Ovary (tissue), 10 donors: ENCODE measurements around the gene CLK1. TPM values are rescaled to one million over a fixed set of nuclear protein-coding genes. Genes with fewer than 3 reads are reported as not detected.

Experiments used
- DNase-seq, 5 donors: peaks; one replicate each; pipeline ENCODE4 v3.0.0-alpha.2; 2019 to 2020
- H3K27ac ChIP-seq, 2 donors: fragments of 200-600 bp; one replicate each; pipeline versions ENCODE4 v1.5.1 to v1.8.0; 2019 to 2022
- H3K27me3 ChIP-seq: fragments of 200-600 bp; one replicate; pipeline ENCODE4 v1.8.0; 2022
- H3K36me3 ChIP-seq: fragments of 200-600 bp; sonication (generic); one replicate; pipeline ENCODE4 v1.5.1; 2019
- H3K4me1 ChIP-seq: one replicate; pipeline ENCODE4 v1.8.1; 2013; ENCODE audit warnings: mild to moderate bottlenecking, moderate library complexity; ENCODE audit not compliant: insufficient read depth
- H3K4me3 ChIP-seq: fragments of 200-600 bp; sonication (generic); one replicate; pipeline ENCODE4 v1.5.1; 2017
- H3K9me3 ChIP-seq, 2 donors: fragments of 200-600 bp in 1 of 2; sonication (generic) in 1 of 2; one replicate each; pipeline versions ENCODE4 v1.5.1 to v1.8.1; 2013 to 2019; ENCODE audit warnings: mild to moderate bottlenecking in 1 of 2, moderate library complexity in 1 of 2
- CTCF ChIP-seq, 3 donors: fragments of 450-650 bp in 2 of 3; fragments of 200-600 bp in 1 of 3; IDR thresholded peaks; one replicate each; pipeline versions ENCODE4 v1.5.1 to v1.8.0; 2016 to 2022; ENCODE audit warnings: antibody characterized with exemption in 3 of 3, mild to moderate bottlenecking in 1 of 3
- EP300 ChIP-seq: sonication (generic); formaldehyde crosslinking; IDR thresholded peaks from one replicate; pipeline ENCODE4 v1.6.1; 2017; ENCODE audit warnings: antibody characterized with exemption
- POLR2A ChIP-seq: fragments of 450-650 bp; IDR thresholded peaks from one replicate; pipeline ENCODE4 v1.6.1; 2017; ENCODE audit warnings: antibody characterized with exemption, mild to moderate bottlenecking, moderate library complexity
- WGBS, 3 donors: extraction: QIAGEN DNeasy Blood & Tissue Kit in 1 of 3; methylation state at CpG; one replicate each; pipeline versions ENCODE4 v1.1.5 to v1.1.7; 2013 to 2017; 5-methylcytosine and 5-hydroxymethylcytosine counted together
- intact Hi-C, 4 donors: fragments of 100-400 bp; cut with DNase I; formaldehyde crosslinking; loops; one replicate each; pipeline versions ENCODE4 v1.11.0 to v1.15.1; 2022 to 2023
- long read RNA-seq, 3 donors: library from polyadenylated mRNA in 2 of 3; unstranded in 2 of 3; transcript quantifications; one replicate each; pipeline ENCODE4 v2.0.0 and lab custom pipeline, GENCODE V29; 2021 to 2026
- polyA plus RNA-seq, 2 donors: library from polyadenylated mRNA; stranded (reverse); fragments of 200-250 nt in 1 of 2; fragments of 350-450 nt in 1 of 2; fragmentation: Illumina TruSeq in 1 of 2; extraction: RNeasy Lipid Tissue Mini Kit (QIAGEN cat#74804) in 1 of 2; gene quantifications; one replicate each; pipeline ENCODE4 v1.2.3, GENCODE V29; 2013 to 2014
- total RNA-seq, 7 donors: library from RNA; depleted of rRNA in 2 of 7; stranded (reverse); fragments of >200 nt in 2 of 7; fragmentation: NEBNext Ultra II Directional in 3 of 7; extraction: Animal tissue kit (Norgen Biotek cat#: 25700) in 3 of 7; gene quantifications; one replicate each; pipeline versions ENCODE4 v1.1.0 to v1.2.4, GENCODE V29; 2016 to 2023
- donor health status: DM: no; HTN: no; CAD: no; lungs with moderate emphysema.
- donor health status: DM: no; HTN: no; CAD: no.
- donor health status: Bipolar disorder and iron deficiency.
- donor health status: DM: yes; HTN: yes; CAD: no.
- donor health status: DM: no; HTN: no; CAD: no.
- donor health status: DM: yes; HTN: yes; CAD: no.

CLK1 gene
- total RNA-seq (100 to 1,000 TPM in 6 of 7 donors, 10 to 100 TPM in 1; 88.3 to 266 (median 131) TPM), polyA plus RNA-seq (100 to 1,000 TPM; 112 to 157 TPM)
- long read RNA-seq, donor 1, transcript CLK1-201 (13 exons, 1,888 nt), result major isoform, 249 of 310 reads
- long read RNA-seq, donor 1, transcript CLK1-204 (12 exons, 1,682 nt), result minor isoform, 12 of 310 reads
- long read RNA-seq, donor 1, partial matches to known transcripts, result 15 of 310 reads
- long read RNA-seq, donor 1, other reads (novel, unspliced or antisense), result 29 of 310 reads
- long read RNA-seq, donor 2, transcript CLK1-208 (2 exons, 484 nt), result minor isoform, 5 of 50 reads
- long read RNA-seq, donor 2, transcript CLK1-201 (13 exons, 1,888 nt), result major isoform, 21 of 50 reads
- long read RNA-seq, donor 2, partial matches to known transcripts, result 6 of 50 reads
- long read RNA-seq, donor 2, other reads (novel, unspliced or antisense), result 0 of 50 reads
- long read RNA-seq, donor 3, transcript CLK1-201 (13 exons, 1,888 nt), result minor isoform, 12 of 55 reads
- long read RNA-seq, donor 3, transcript CLK1-210 (11 exons, 3,208 nt), result major isoform, 20 of 55 reads
- long read RNA-seq, donor 3, transcript CLK1-204 (12 exons, 1,682 nt), result minor isoform, 13 of 55 reads
- long read RNA-seq, donor 3, partial matches to known transcripts, result 2 of 55 reads
- long read RNA-seq, donor 3, other reads (novel, unspliced or antisense), result 6 of 55 reads

GRCh38 chr2:200864176-200865034, at the start of gene CLK1:
TSS of gene CLK1 (minus strand) at chr2:200864658. CDS start at chr2:200861862, 2,796 bp downstream.
- DNase-seq, result peak; percentile 97 to 98 (median 98)
- peak within 1 kb of the TSS; percentile 99 for H3K27ac ChIP-seq
- H3K27me3 ChIP-seq, result no peaks in the 10 kb centered on the region
- no peaks in the 10 kb centered on the region for H3K9me3 ChIP-seq
- intact Hi-C loops, result loop anchor here (2.0 to 10.0 kb wide), 3 partner anchors 50 to 52 kb away; partner anchors contain the start of gene BZW1 (in 3 of the 4)
- WGBS, 3 donors, result 0 to 1% (median 1%) methylated on average over 83 to 89 of the region's 89 CpGs
- peak; percentile 50 for TF ChIP-seq EP300
- peak in 2 of 3 donors; percentile 4 to 27 for TF ChIP-seq CTCF (IDR thresholded peaks at IDR 0.05)
- TF ChIP-seq POLR2A, result peak; percentile 100
- peaks cover 11% of the 10 kb centered on the region for H3K4me1 ChIP-seq
- H3K4me3 ChIP-seq, result peak within 1 kb of the TSS; percentile 100
- no peaks in the 10 kb centered on the region for H3K36me3 ChIP-seq

- Histone ChIP-seq H3K27me3 (no peaks in the 10 kb centered on the region), H3K9me3 (no peaks in the 10 kb centered on the region), H3K4me1 (no peaks in the 10 kb centered on the region), H3K4me3 (no peak overlapping the region), H3K27ac (no peak overlapping the region), H3K36me3 (no peaks in the 10 kb centered on the region)
- TF ChIP-seq CTCF (IDR thresholded peaks at IDR 0.05), result no peak
- TF ChIP-seq EP300, result no peak
- no peak for TF ChIP-seq POLR2A
- no peak for DNase-seq
- intact Hi-C loops, result no loop called here
These were observed 49.2 kb upstream of the CLK1 start for GRCh38 chr2:200913654-200914053.

- H3K27me3 ChIP-seq, result no peaks in the 10 kb centered on the region
- H3K9me3 ChIP-seq, result no peaks in the 10 kb centered on the region
- intact Hi-C loops, result loop anchor here in 2 of 4 donors (10.0 kb wide), 2 partner anchors 155 to 265 kb away; no protein-coding TSS in a partner anchor
- no peak for DNase-seq
- no peak for TF ChIP-seq CTCF (IDR thresholded peaks at IDR 0.05)
- no peak for TF ChIP-seq POLR2A
- no peak for TF ChIP-seq EP300
- 74 to 84% (median 75%) methylated on average over 4 of the region's 4 CpGs for WGBS, 3 donors
- no peak overlapping the region for H3K27ac ChIP-seq
- no peaks in the 10 kb centered on the region for H3K4me1 ChIP-seq
- H3K36me3 ChIP-seq, result no peaks in the 10 kb centered on the region
- no peak overlapping the region for H3K4me3 ChIP-seq
These were observed 45.5 kb upstream of the CLK1 start for GRCh38 chr2:200909958-200910357.
